ENCODE results near the gene PC.

DNA sequence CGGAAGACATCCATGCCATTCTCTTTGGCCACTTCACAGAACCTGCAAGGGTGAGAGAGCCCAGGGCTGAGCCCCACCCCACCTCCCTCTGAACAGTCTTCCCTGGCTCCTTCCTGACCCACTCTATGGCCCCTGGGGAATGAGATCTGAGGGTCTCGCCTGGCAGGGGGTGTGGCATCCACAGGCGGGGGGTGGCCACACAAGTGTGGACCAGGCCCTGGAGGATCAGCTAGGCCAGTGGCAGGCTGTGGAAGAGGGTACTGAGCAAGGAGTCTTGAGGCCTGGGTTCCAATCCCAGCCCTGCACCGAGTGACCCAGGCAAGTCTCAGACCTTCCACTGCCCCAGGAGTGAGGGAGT is 107.0 kb downstream of the PC start:
- TF ChIP-seq, protein P1, sequence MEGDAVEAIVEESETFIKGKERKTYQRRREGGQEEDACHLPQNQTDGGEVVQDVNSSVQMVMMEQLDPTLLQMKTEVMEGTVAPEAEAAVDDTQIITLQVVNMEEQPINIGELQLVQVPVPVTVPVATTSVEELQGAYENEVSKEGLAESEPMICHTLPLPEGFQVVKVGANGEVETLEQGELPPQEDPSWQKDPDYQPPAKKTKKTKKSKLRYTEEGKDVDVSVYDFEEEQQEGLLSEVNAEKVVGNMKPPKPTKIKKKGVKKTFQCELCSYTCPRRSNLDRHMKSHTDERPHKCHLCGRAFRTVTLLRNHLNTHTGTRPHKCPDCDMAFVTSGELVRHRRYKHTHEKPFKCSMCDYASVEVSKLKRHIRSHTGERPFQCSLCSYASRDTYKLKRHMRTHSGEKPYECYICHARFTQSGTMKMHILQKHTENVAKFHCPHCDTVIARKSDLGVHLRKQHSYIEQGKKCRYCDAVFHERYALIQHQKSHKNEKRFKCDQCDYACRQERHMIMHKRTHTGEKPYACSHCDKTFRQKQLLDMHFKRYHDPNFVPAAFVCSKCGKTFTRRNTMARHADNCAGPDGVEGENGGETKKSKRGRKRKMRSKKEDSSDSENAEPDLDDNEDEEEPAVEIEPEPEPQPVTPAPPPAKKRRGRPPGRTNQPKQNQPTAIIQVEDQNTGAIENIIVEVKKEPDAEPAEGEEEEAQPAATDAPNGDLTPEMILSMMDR (IDR thresholded peaks at IDR 0.05; ENCODE audit: insufficient read depth, low read depth, low read length) = no peak
- TF ChIP-seq EZH2 (IDR thresholded peaks at IDR 0.05; ENCODE audit: insufficient read depth, low read length) = no peak

Data from astrocyte (in vitro differentiated cells and primary cell).